Neural progenitor cell (in vitro differentiated cells): ENCODE data around the gene CDCA5. TPM values are rescaled to one million over a fixed set of nuclear protein-coding genes. Genes with fewer than 3 reads are reported as not detected.

Experiments used
- DNase-seq: peaks from one replicate; pipeline ENCODE4 v3.0.0-alpha.2; 2016; ENCODE audit warnings: low spot score
- H2AFZ ChIP-seq: fragments of 200-600 bp; sonication (generic); replicated peaks from 2 replicates; pipeline ENCODE4 v1.6.1; 2016; ENCODE audit warnings: antibody characterized with exemption
- H3F3A ChIP-seq: fragments of 200-600 bp; sonication (generic); 2 replicates; pipeline ENCODE4 v1.6.1; 2016; ENCODE audit warnings: antibody characterized with exemption, low read depth
- H3K27ac ChIP-seq: fragments of 200-600 bp; sonication (generic); 2 replicates; pipeline ENCODE4 v1.5.1; 2016; ENCODE audit warnings: mild to moderate bottlenecking
- H3K27me3 ChIP-seq: fragments of 200-600 bp; sonication (generic); 2 replicates; pipeline ENCODE4 v1.6.1; 2016; ENCODE audit warnings: mild to moderate bottlenecking, moderate library complexity
- H3K36me3 ChIP-seq: fragments of 200-600 bp; sonication (generic); 2 replicates; pipeline ENCODE4 v1.5.1; 2016
- H3K4me1 ChIP-seq: fragments of 200-600 bp; sonication (generic); 2 replicates; pipeline ENCODE4 v1.6.1; 2016; ENCODE audit warnings: mixed run types
- H3K4me2 ChIP-seq: fragments of 200-600 bp; sonication (generic); 2 replicates; pipeline ENCODE4 v1.6.1; 2016
- H3K4me3 ChIP-seq: fragments of 200-600 bp; sonication (generic); 2 replicates; pipeline ENCODE4 v1.5.1; 2016
- H3K79me2 ChIP-seq: fragments of 200-600 bp; sonication (generic); 2 replicates; pipeline ENCODE4 v1.6.1; 2016; ENCODE audit warnings: low read depth
- H3K9ac ChIP-seq: fragments of 200-600 bp; sonication (generic); 2 replicates; pipeline ENCODE4 v1.6.1; 2016
- H3K9me3 ChIP-seq: fragments of 200-600 bp; sonication (generic); 2 replicates; pipeline ENCODE4 v1.5.1; 2016; ENCODE audit warnings: low read depth
- H4K20me1 ChIP-seq: fragments of 200-600 bp; sonication (generic); 2 replicates; pipeline ENCODE4 v1.6.1; 2016; ENCODE audit warnings: low read depth
- H3K27ac Mint-ChIP-seq: 3 replicates; pipeline ENCODE4 v1.8.0; 2021; ENCODE audit warnings: mixed read lengths
- H3K27me3 Mint-ChIP-seq: 2 replicates; pipeline ENCODE4 v1.8.0; 2022; ENCODE audit warnings: low read depth, mild to moderate bottlenecking, inconsistent platforms, moderate library complexity, mixed read lengths; ENCODE audit not compliant: insufficient read depth
- H3K36me3 Mint-ChIP-seq: 3 replicates; pipeline ENCODE4 v1.8.0; 2021; ENCODE audit warnings: mixed read lengths
- H3K4me1 Mint-ChIP-seq: 3 replicates; pipeline ENCODE4 v1.8.0; 2021; ENCODE audit warnings: mixed read lengths
- H3K4me3 Mint-ChIP-seq: 3 replicates; pipeline ENCODE4 v1.8.0; 2021; ENCODE audit warnings: mild to moderate bottlenecking, moderate library complexity, mixed read lengths
- H3K9me3 Mint-ChIP-seq: 3 replicates; pipeline ENCODE4 v1.8.0; 2020; ENCODE audit warnings: mixed read lengths
- CTCF ChIP-seq: fragments of 200-600 bp; sonication (generic); IDR thresholded peaks from 2 replicates; pipeline ENCODE4 v1.5.1; 2017; ENCODE audit warnings: antibody characterized with exemption, mild to moderate bottlenecking
- EZH2 ChIP-seq: fragments of 200-600 bp; sonication (generic); IDR thresholded peaks from 2 replicates; pipeline ENCODE4 v1.6.1; 2017; ENCODE audit warnings: antibody characterized with exemption, mild to moderate bottlenecking, moderate library complexity
- EZH2phosphoT487 ChIP-seq: fragments of 200-600 bp; sonication (generic); IDR thresholded peaks from 2 replicates; pipeline ENCODE4 v1.6.1; 2017; ENCODE audit warnings: antibody characterized with exemption
- total RNA-seq: library from RNA; depleted of rRNA; stranded (reverse); fragments of >200 nt; gene quantifications from 2 replicates; pipeline ENCODE4 v1.2.3, GENCODE V29; 2015; ENCODE audit warnings: low replicate concordance

The CDCA5 gene
- total RNA-seq, 1 donor from 2014 or later: 46.7 TPM

- Histone ChIP-seq H3K79me2 (peaks cover 28% of the 10 kb centered on the region), H2AFZ (no peak overlapping the region), H3K9ac (no peak overlapping the region), H4K20me1 (no peaks in the 10 kb centered on the region), H3K9me3 (no peaks in the 10 kb centered on the region), H3K4me3 (no peak overlapping the region), H3K27ac (no peak overlapping the region), H3F3A (peaks cover 8% of the 10 kb centered on the region), H3K4me2 (no peak overlapping the region), H3K27me3 (no peaks in the 10 kb centered on the region), H3K4me1 (peaks cover 14% of the 10 kb centered on the region), H3K36me3 (no peaks in the 10 kb centered on the region)
- Mint-ChIP-seq H3K27ac (no peak overlapping the region), H3K9me3 (no peaks in the 10 kb centered on the region), H3K36me3 (peaks cover 6% of the 10 kb centered on the region), H3K4me3 (peak overlapping the region; percentile 48), H3K4me1 (peaks cover 20% of the 10 kb centered on the region), H3K27me3 (peaks cover 9% of the 10 kb centered on the region)
- TF ChIP-seq EZH2: no peak
- TF ChIP-seq CTCF: no peak
- no peak for TF ChIP-seq EZH2phosphoT487
- DNase-seq: no peak
Observed at GRCh38 chr11:65087216-65087615, 3.4 kb upstream of the CDCA5 start.

- Histone ChIP-seq H3K27ac (no peak overlapping the region), H3K79me2 (peaks cover 32% of the 10 kb centered on the region), H2AFZ (no peak overlapping the region), H3K4me3 (no peak overlapping the region), H3K9ac (no peak overlapping the region), H3K4me1 (peaks cover 14% of the 10 kb centered on the region), H3F3A (peaks cover 8% of the 10 kb centered on the region), H3K9me3 (no peaks in the 10 kb centered on the region), H3K36me3 (no peaks in the 10 kb centered on the region), H3K27me3 (no peaks in the 10 kb centered on the region), H4K20me1 (no peaks in the 10 kb centered on the region), H3K4me2 (no peak overlapping the region)
- Mint-ChIP-seq H3K9me3 (no peaks in the 10 kb centered on the region), H3K4me3 (peak overlapping the region; percentile 48), H3K4me1 (peaks cover 23% of the 10 kb centered on the region), H3K27ac (no peak overlapping the region), H3K36me3 (peaks cover 6% of the 10 kb centered on the region), H3K27me3 (peaks cover 9% of the 10 kb centered on the region)
- TF ChIP-seq EZH2phosphoT487: no peak
- no peak for TF ChIP-seq CTCF
- no peak for TF ChIP-seq EZH2
- no peak for DNase-seq
Observed at GRCh38 chr11:65086809-65087208, 3.0 kb upstream of the CDCA5 start.

- no peak for TF ChIP-seq CTCF
- TF ChIP-seq EZH2: no peak
- TF ChIP-seq EZH2phosphoT487: no peak
- Histone ChIP-seq H3K36me3 (peaks cover 4% of the 10 kb centered on the region), H3K9ac (no peak overlapping the region), H2AFZ (no peak overlapping the region), H3F3A (peaks cover 12% of the 10 kb centered on the region), H3K4me3 (no peak overlapping the region), H3K27ac (no peak overlapping the region), H3K9me3 (no peaks in the 10 kb centered on the region), H4K20me1 (no peaks in the 10 kb centered on the region), H3K4me2 (peak overlapping the region; percentile 96), H3K4me1 (peaks cover 14% of the 10 kb centered on the region), H3K27me3 (no peaks in the 10 kb centered on the region), H3K79me2 (peaks cover 46% of the 10 kb centered on the region)
- Mint-ChIP-seq H3K27me3 (peaks cover 9% of the 10 kb centered on the region), H3K4me1 (peaks cover 23% of the 10 kb centered on the region), H3K4me3 (peak overlapping the region; percentile 98), H3K36me3 (peaks cover 11% of the 10 kb centered on the region), H3K9me3 (no peaks in the 10 kb centered on the region), H3K27ac (no peak overlapping the region)
- no peak for DNase-seq
Observed at GRCh38 chr11:65085446-65085845, 1.6 kb upstream of the CDCA5 start.
